ENCODE data around the gene MYBPH.

The MYBPH gene

GRCh38 chr1:203144661-203145060 lies 31.0 kb downstream of the MYBPH start:
- in situ Hi-C loops (cut with HindIII; ENCODE audit: low pct_unique_long_range_greater_than_20kb, low sequenced_read_pairs) = no loop called here
- DNase-seq (ENCODE audit: low read depth in 1 of 2, low spot score in 1 of 2) = no peak
- TF ChIP-seq JUND (IDR thresholded peaks at IDR 0.05; ENCODE audit: low read depth) = no peak

- in situ Hi-C loops (cut with HindIII; ENCODE audit: low pct_unique_long_range_greater_than_20kb, low sequenced_read_pairs) = no loop called here
- TF ChIP-seq JUND (IDR thresholded peaks at IDR 0.05; ENCODE audit: low read depth) = no peak
- no peak for DNase-seq (ENCODE audit: low read depth in 1 of 2, low spot score in 1 of 2)
Observed at GRCh38 chr1:203143641-203144040, 32.0 kb downstream of the MYBPH start.

- in situ Hi-C loops (cut with HindIII; ENCODE audit: low pct_unique_long_range_greater_than_20kb, low sequenced_read_pairs) = no loop called here
Observed at GRCh38 chr1:203142684-203143408, 32.8 kb downstream of the MYBPH start.

GRCh38 chr1:203142124-203142523 lies 33.5 kb downstream of the MYBPH start:
- no peak for TF ChIP-seq JUND (IDR thresholded peaks at IDR 0.05; ENCODE audit: low read depth)
- no peak for DNase-seq (ENCODE audit: low read depth in 1 of 2, low spot score in 1 of 2)
- in situ Hi-C loops (cut with HindIII; ENCODE audit: low pct_unique_long_range_greater_than_20kb, low sequenced_read_pairs) = no loop called here

More at GRCh38 chr1:203142684-203143408, 32.8 kb downstream of the MYBPH start:
- TF ChIP-seq JUND (IDR thresholded peaks at IDR 0.05; ENCODE audit: low read depth) = no peak
- no peak for DNase-seq (ENCODE audit: low read depth in 1 of 2, low spot score in 1 of 2)

- TF ChIP-seq JUND (IDR thresholded peaks at IDR 0.05; ENCODE audit: low read depth) = no peak
- DNase-seq (ENCODE audit: low read depth in 1 of 2, low spot score in 1 of 2) = no peak
- in situ Hi-C loops (cut with HindIII; ENCODE audit: low pct_unique_long_range_greater_than_20kb, low sequenced_read_pairs) = no loop called here
Observed at GRCh38 chr1:203140743-203141520, 34.7 kb downstream of the MYBPH start.

- DNase-seq (ENCODE audit: low read depth in 1 of 2, low spot score in 1 of 2) = no peak
- TF ChIP-seq JUND (IDR thresholded peaks at IDR 0.05; ENCODE audit: low read depth) = no peak
- in situ Hi-C loops (cut with HindIII; ENCODE audit: low pct_unique_long_range_greater_than_20kb, low sequenced_read_pairs) = no loop called here
Observed at GRCh38 chr1:203139976-203140475, 35.6 kb downstream of the MYBPH start.

- in situ Hi-C loops (cut with HindIII; ENCODE audit: low pct_unique_long_range_greater_than_20kb, low sequenced_read_pairs) = no loop called here
- no peak for TF ChIP-seq JUND (IDR thresholded peaks at IDR 0.05; ENCODE audit: low read depth)
- no peak for DNase-seq (ENCODE audit: low read depth in 1 of 2, low spot score in 1 of 2)
Observed at GRCh38 chr1:203138066-203138465, 37.6 kb downstream of the MYBPH start.

- no peak for TF ChIP-seq JUND (IDR thresholded peaks at IDR 0.05; ENCODE audit: low read depth)
- in situ Hi-C loops (cut with HindIII; ENCODE audit: low pct_unique_long_range_greater_than_20kb, low sequenced_read_pairs) = no loop called here
Observed at GRCh38 chr1:203137324-203137723, 38.3 kb downstream of the MYBPH start.

GRCh38 chr1:203136409-203137042 lies 39.1 kb downstream of the MYBPH start:
- in situ Hi-C loops (cut with HindIII; ENCODE audit: low pct_unique_long_range_greater_than_20kb, low sequenced_read_pairs) = no loop called here
- peak in 1 of 2 experiments; percentile 45 for DNase-seq (ENCODE audit: low read depth in 1 of 2, low spot score in 1 of 2)
- no peak for TF ChIP-seq JUND (IDR thresholded peaks at IDR 0.05; ENCODE audit: low read depth)

More at GRCh38 chr1:203137324-203137723, 38.3 kb downstream of the MYBPH start:
- no peak for DNase-seq (ENCODE audit: low read depth in 1 of 2, low spot score in 1 of 2)

- TF ChIP-seq JUND (IDR thresholded peaks at IDR 0.05; ENCODE audit: low read depth) = no peak
- peak in 1 of 2 experiments; percentile 22 for DNase-seq (ENCODE audit: low read depth in 1 of 2, low spot score in 1 of 2)
- in situ Hi-C loops (cut with HindIII; ENCODE audit: low pct_unique_long_range_greater_than_20kb, low sequenced_read_pairs) = no loop called here
Observed at GRCh38 chr1:203135636-203136305, 39.9 kb downstream of the MYBPH start.

GRCh38 chr1:203133970-203134725 lies 41.5 kb downstream of the MYBPH start:
- in situ Hi-C loops (cut with HindIII; ENCODE audit: low pct_unique_long_range_greater_than_20kb, low sequenced_read_pairs) = no loop called here
- no peak for TF ChIP-seq JUND (IDR thresholded peaks at IDR 0.05; ENCODE audit: low read depth)
- DNase-seq (ENCODE audit: low read depth in 1 of 2, low spot score in 1 of 2) = no peak

Measured in T47D (cell line).